Measurements from ENCODE around the gene MUC20. TPM values are rescaled to one million over a fixed set of nuclear protein-coding genes. Genes with fewer than 3 reads are reported as not detected.
"Not testable (repeated sequence)": the region's sequence is repeated elsewhere in the genome, so short reads cannot be mapped to it uniquely, and the experiment has no call there.

MUC20 gene
- total RNA-seq, 1 experiment from 2014 or later, result not detected

GRCh38 chr3:195690951-195691350 is 29.8 kb upstream of the MUC20 start:
- Mint-ChIP-seq H3K4me3 (no peak overlapping the region), H3K27ac (no peak overlapping the region), H3K36me3 (ENCODE audit: insufficient read depth in 1 of 3, low read depth in 3 of 3) (peaks cover 27 to 55% (median 39%) of the 10 kb centered on the region in 3 experiments), H3K9me3 (peaks cover 0 to 4% of the 10 kb centered on the region in 2 experiments; a peak in 1 of 5 replicates), H3K27me3 (ENCODE audit: low read depth) (no peaks in the 10 kb centered on the region), H3K4me1 (peaks cover under 1% of the 10 kb centered on the region in 2 experiments; a peak in 2 of 4 replicates)
- Histone ChIP-seq H2AFZ (ENCODE audit: low read length) (no peak overlapping the region), H3K4ac (ENCODE audit: low read depth, low read length) (no peak overlapping the region), H4K8ac (replicated peaks; ENCODE audit: insufficient read length, low read depth, low read length) (no peak overlapping the region), H3K23ac (ENCODE audit: insufficient read length, low read depth, low read length) (no peak overlapping the region), H2BK12ac (ENCODE audit: insufficient read length, low read depth, low read length) (no peak overlapping the region), H3K27ac (ENCODE audit: insufficient read length, low read depth, low read length) (no peak overlapping the region), H3K14ac (ENCODE audit: insufficient read depth, low read length) (no peak overlapping the region), H3K9me3 (ENCODE audit: control insufficient read depth, low read depth, low read length) (no peaks in the 10 kb centered on the region), H3K27me3 (ENCODE audit: insufficient read depth, low read length) (no peaks in the 10 kb centered on the region), H3K9ac (ENCODE audit: extremely low read depth, insufficient read length, low read length) (no peak overlapping the region), H3K4me1 (ENCODE audit: insufficient read depth, low read length) (no peaks in the 10 kb centered on the region), H2BK120ac (ENCODE audit: low read depth, low read length, poor library complexity, severe bottlenecking) (no peak overlapping the region), H2AK5ac (ENCODE audit: insufficient read length, low read length) (no peak overlapping the region), H3K79me1 (ENCODE audit: insufficient read depth, low read depth, low read length, poor library complexity, severe bottlenecking) (no peaks in the 10 kb centered on the region), H2BK20ac (ENCODE audit: low read depth, low read length, poor library complexity, severe bottlenecking) (no peak overlapping the region), H3T11ph (ENCODE audit: low read length) (no peak overlapping the region), H4K20me1 (ENCODE audit: control insufficient read depth, insufficient read depth, insufficient read length) (no peaks in the 10 kb centered on the region), H4K5ac (ENCODE audit: insufficient read length, low read depth, low read length) (no peak overlapping the region), H3K56ac (ENCODE audit: insufficient read length, low read depth, low read length) (no peak overlapping the region), H3K23me2 (ENCODE audit: insufficient read length, low read depth, low read length, poor library complexity, severe bottlenecking) (no peaks in the 10 kb centered on the region), H2BK15ac (ENCODE audit: low read depth, low read length) (no peak overlapping the region), H3K18ac (ENCODE audit: insufficient read length, low read depth, low read length) (no peak overlapping the region), H4K91ac (ENCODE audit: insufficient read length, low read depth, low read length) (no peak overlapping the region), H2BK5ac (ENCODE audit: insufficient read length, low read length) (no peak overlapping the region), H3K79me2 (ENCODE audit: insufficient read depth, low read length) (no peaks in the 10 kb centered on the region), H3K4me2 (ENCODE audit: insufficient read depth, insufficient read length, low read length) (no peak overlapping the region)
- DNase-seq, result no peak
- WGBS (ENCODE audit: extremely low coverage, insufficient read length, low lambda C conversion rate), result no CpG with 5 or more reads among the region's 9 CpGs
- TF ChIP-seq CTCF (conservative IDR thresholded peaks at IDR 0.05), result no peak

GRCh38 chr3:195691596-195692353 is 29.0 kb upstream of the MUC20 start:
- not testable (repeated sequence) for H3K14ac ChIP-seq (ENCODE audit: insufficient read depth, low read length); H3K9me3 ChIP-seq (ENCODE audit: control insufficient read depth, low read depth, low read length); H3K27me3 ChIP-seq (ENCODE audit: insufficient read depth, low read length); H4K5ac ChIP-seq (ENCODE audit: insufficient read length, low read depth, low read length); H3K27me3 Mint-ChIP-seq (ENCODE audit: low read depth); H4K8ac ChIP-seq (replicated peaks; ENCODE audit: insufficient read length, low read depth, low read length); H2BK5ac ChIP-seq (ENCODE audit: insufficient read length, low read length); H3T11ph ChIP-seq (ENCODE audit: low read length); H2BK20ac ChIP-seq (ENCODE audit: low read depth, low read length, poor library complexity, severe bottlenecking); H3K23me2 ChIP-seq (ENCODE audit: insufficient read length, low read depth, low read length, poor library complexity, severe bottlenecking); H3K9ac ChIP-seq (ENCODE audit: extremely low read depth, insufficient read length, low read length); H3K9me3 Mint-ChIP-seq; H3K79me2 ChIP-seq (ENCODE audit: insufficient read depth, low read length); H2AK5ac ChIP-seq (ENCODE audit: insufficient read length, low read length); H2AFZ ChIP-seq (ENCODE audit: low read length); H2BK15ac ChIP-seq (ENCODE audit: low read depth, low read length); H3K4me1 Mint-ChIP-seq; H3K23ac ChIP-seq (ENCODE audit: insufficient read length, low read depth, low read length); H3K4me3 Mint-ChIP-seq; H3K4ac ChIP-seq (ENCODE audit: low read depth, low read length); H4K20me1 ChIP-seq (ENCODE audit: control insufficient read depth, insufficient read depth, insufficient read length); H3K4me1 ChIP-seq (ENCODE audit: insufficient read depth, low read length); H3K18ac ChIP-seq (ENCODE audit: insufficient read length, low read depth, low read length); H3K79me1 ChIP-seq (ENCODE audit: insufficient read depth, low read depth, low read length, poor library complexity, severe bottlenecking); H4K91ac ChIP-seq (ENCODE audit: insufficient read length, low read depth, low read length); H3K4me2 ChIP-seq (ENCODE audit: insufficient read depth, insufficient read length, low read length); H2BK120ac ChIP-seq (ENCODE audit: low read depth, low read length, poor library complexity, severe bottlenecking); H2BK12ac ChIP-seq (ENCODE audit: insufficient read length, low read depth, low read length); H3K56ac ChIP-seq (ENCODE audit: insufficient read length, low read depth, low read length); H3K27ac ChIP-seq (ENCODE audit: insufficient read length, low read depth, low read length)
- WGBS (ENCODE audit: extremely low coverage, insufficient read length, low lambda C conversion rate), result no CpG with 5 or more reads among the region's 11 CpGs
- H3K36me3 Mint-ChIP-seq (ENCODE audit: insufficient read depth in 1 of 3, low read depth in 3 of 3), result peaks cover 22 to 53% (median 31%) of the 10 kb centered on the region in 3 experiments
- peak overlapping the region in 1 of 3 experiments; percentile 41; a peak in 1 of 7 replicates for H3K27ac Mint-ChIP-seq
- DNase-seq, result peak; percentile 19

All from H9 (cell line).